ENCODE data around the gene PON1.

PON1 gene

DNA sequence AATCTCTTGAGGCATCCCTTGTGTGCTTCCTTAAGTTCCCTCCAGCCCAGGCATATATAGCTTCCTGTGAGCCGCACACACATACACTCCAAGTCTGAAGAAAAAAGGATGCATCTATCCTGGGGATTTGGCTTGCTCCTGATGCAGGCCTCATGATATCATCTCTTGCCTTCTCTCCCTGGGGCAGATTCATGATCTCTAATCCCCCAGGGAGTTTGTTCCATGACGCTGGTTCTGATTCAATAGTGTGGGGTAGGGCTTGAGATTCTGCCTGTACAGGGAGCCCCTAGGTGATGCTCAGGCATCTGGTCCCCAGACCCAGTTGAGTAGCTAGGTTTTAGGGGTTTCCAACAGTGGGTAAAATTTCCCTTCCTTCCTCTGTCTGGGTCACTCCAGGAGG is 1.5 kb downstream of the PON1 start:
- H3K36me3 ChIP-seq (replicated peaks; ENCODE audit: low read depth, low read length): no peaks in the 10 kb centered on the region
- H3K4me3 ChIP-seq (ENCODE audit: low read length): no peak overlapping the region
- no peaks in the 10 kb centered on the region for H3K27me3 ChIP-seq (ENCODE audit: low read depth, low read length)
- H3K27ac ChIP-seq (ENCODE audit: low read length): no peak overlapping the region
- H3K79me2 ChIP-seq (ENCODE audit: low read length): no peaks in the 10 kb centered on the region
- H4K20me1 ChIP-seq (ENCODE audit: insufficient read depth, low read length): no peaks in the 10 kb centered on the region
- no peak overlapping the region for H3K4me2 ChIP-seq (ENCODE audit: low read length)
- no peak overlapping the region for H3K9ac ChIP-seq (ENCODE audit: low read length)
- no peaks in the 10 kb centered on the region for H3K9me3 ChIP-seq (ENCODE audit: insufficient read depth, low read length)
- no peak overlapping the region for H2AFZ ChIP-seq (ENCODE audit: low read depth, low read length)
- peaks cover 8% of the 10 kb centered on the region; the same call in 1 of the 2 replicates for H3K4me1 ChIP-seq (ENCODE audit: low read length)
- TF ChIP-seq, protein P1, sequence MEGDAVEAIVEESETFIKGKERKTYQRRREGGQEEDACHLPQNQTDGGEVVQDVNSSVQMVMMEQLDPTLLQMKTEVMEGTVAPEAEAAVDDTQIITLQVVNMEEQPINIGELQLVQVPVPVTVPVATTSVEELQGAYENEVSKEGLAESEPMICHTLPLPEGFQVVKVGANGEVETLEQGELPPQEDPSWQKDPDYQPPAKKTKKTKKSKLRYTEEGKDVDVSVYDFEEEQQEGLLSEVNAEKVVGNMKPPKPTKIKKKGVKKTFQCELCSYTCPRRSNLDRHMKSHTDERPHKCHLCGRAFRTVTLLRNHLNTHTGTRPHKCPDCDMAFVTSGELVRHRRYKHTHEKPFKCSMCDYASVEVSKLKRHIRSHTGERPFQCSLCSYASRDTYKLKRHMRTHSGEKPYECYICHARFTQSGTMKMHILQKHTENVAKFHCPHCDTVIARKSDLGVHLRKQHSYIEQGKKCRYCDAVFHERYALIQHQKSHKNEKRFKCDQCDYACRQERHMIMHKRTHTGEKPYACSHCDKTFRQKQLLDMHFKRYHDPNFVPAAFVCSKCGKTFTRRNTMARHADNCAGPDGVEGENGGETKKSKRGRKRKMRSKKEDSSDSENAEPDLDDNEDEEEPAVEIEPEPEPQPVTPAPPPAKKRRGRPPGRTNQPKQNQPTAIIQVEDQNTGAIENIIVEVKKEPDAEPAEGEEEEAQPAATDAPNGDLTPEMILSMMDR (IDR thresholded peaks at IDR 0.05; ENCODE audit: low read depth, low read length): no peak
- TF ChIP-seq EZH2phosphoT487 (IDR thresholded peaks at IDR 0.05; ENCODE audit: low read depth): no peak

DNA sequence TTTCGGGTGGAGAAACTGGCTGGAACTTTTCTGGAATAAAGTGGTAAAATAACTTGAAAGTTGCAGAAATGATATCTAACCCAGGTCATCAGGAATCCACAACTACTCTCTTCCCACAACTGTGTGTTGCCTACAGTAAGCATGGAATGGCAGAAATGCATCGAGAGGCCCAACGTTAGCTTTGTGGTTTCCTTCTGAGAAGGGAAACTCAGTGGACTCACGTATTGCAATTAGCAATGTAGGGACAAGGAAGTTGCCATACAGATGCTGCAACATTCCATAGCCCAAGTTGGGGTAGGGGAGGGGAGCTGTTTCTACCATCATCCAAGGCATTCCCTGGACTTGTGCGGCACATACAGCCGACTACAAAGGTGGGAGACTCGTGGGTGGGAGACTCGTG is 1.9 kb downstream of the PON1 start:
- Histone ChIP-seq H3K27ac (ENCODE audit: low read length) (no peak overlapping the region), H3K4me2 (ENCODE audit: low read length) (no peak overlapping the region), H3K79me2 (ENCODE audit: low read length) (no peaks in the 10 kb centered on the region), H3K4me1 (ENCODE audit: low read length) (peaks cover 8% of the 10 kb centered on the region; the same call in 1 of the 2 replicates), H3K9ac (ENCODE audit: low read length) (no peak overlapping the region), H4K20me1 (ENCODE audit: insufficient read depth, low read length) (no peaks in the 10 kb centered on the region), H3K9me3 (ENCODE audit: insufficient read depth, low read length) (no peaks in the 10 kb centered on the region), H3K36me3 (replicated peaks; ENCODE audit: low read depth, low read length) (no peaks in the 10 kb centered on the region), H3K4me3 (ENCODE audit: low read length) (no peak overlapping the region), H3K27me3 (ENCODE audit: low read depth, low read length) (no peaks in the 10 kb centered on the region), H2AFZ (ENCODE audit: low read depth, low read length) (no peak overlapping the region)
- TF ChIP-seq, protein P1 (IDR thresholded peaks at IDR 0.05; ENCODE audit: low read depth, low read length): no peak
- TF ChIP-seq EZH2phosphoT487 (IDR thresholded peaks at IDR 0.05; ENCODE audit: low read depth): no peak

- H3K79me2 ChIP-seq (ENCODE audit: low read length): no peaks in the 10 kb centered on the region
- H3K27me3 ChIP-seq (ENCODE audit: low read depth, low read length): no peaks in the 10 kb centered on the region
- H2AFZ ChIP-seq (ENCODE audit: low read depth, low read length): no peak overlapping the region
- no peak overlapping the region for H3K4me2 ChIP-seq (ENCODE audit: low read length)
- no peaks in the 10 kb centered on the region for H3K36me3 ChIP-seq (replicated peaks; ENCODE audit: low read depth, low read length)
- H3K9me3 ChIP-seq (ENCODE audit: insufficient read depth, low read length): no peaks in the 10 kb centered on the region
- H3K9ac ChIP-seq (ENCODE audit: low read length): no peak overlapping the region
- H3K27ac ChIP-seq (ENCODE audit: low read length): no peak overlapping the region
- TF ChIP-seq, protein P1 (IDR thresholded peaks at IDR 0.05; ENCODE audit: low read depth, low read length): no peak
- TF ChIP-seq EZH2phosphoT487 (IDR thresholded peaks at IDR 0.05; ENCODE audit: low read depth): no peak
- H4K20me1 ChIP-seq (ENCODE audit: insufficient read depth, low read length): no peaks in the 10 kb centered on the region
- peaks cover 8% of the 10 kb centered on the region; the same call in 1 of the 2 replicates for H3K4me1 ChIP-seq (ENCODE audit: low read length)
- no peak overlapping the region for H3K4me3 ChIP-seq (ENCODE audit: low read length)
Observed at GRCh38 chr7:95321720-95322119, 2.6 kb downstream of the PON1 start.

- H3K79me2 ChIP-seq (ENCODE audit: low read length): no peaks in the 10 kb centered on the region
- H3K27ac ChIP-seq (ENCODE audit: low read length): no peak overlapping the region
- no peak overlapping the region for H2AFZ ChIP-seq (ENCODE audit: low read depth, low read length)
- no peak overlapping the region for H3K4me2 ChIP-seq (ENCODE audit: low read length)
- no peaks in the 10 kb centered on the region for H3K27me3 ChIP-seq (ENCODE audit: low read depth, low read length)
- no peaks in the 10 kb centered on the region for H4K20me1 ChIP-seq (ENCODE audit: insufficient read depth, low read length)
- TF ChIP-seq, protein P1 (IDR thresholded peaks at IDR 0.05; ENCODE audit: low read depth, low read length): no peak
- TF ChIP-seq EZH2phosphoT487 (IDR thresholded peaks at IDR 0.05; ENCODE audit: low read depth): no peak
- H3K9ac ChIP-seq (ENCODE audit: low read length): no peak overlapping the region
- no peaks in the 10 kb centered on the region for H3K36me3 ChIP-seq (replicated peaks; ENCODE audit: low read depth, low read length)
- H3K4me3 ChIP-seq (ENCODE audit: low read length): no peak overlapping the region
- H3K9me3 ChIP-seq (ENCODE audit: insufficient read depth, low read length): no peaks in the 10 kb centered on the region
- H3K4me1 ChIP-seq (ENCODE audit: low read length): peaks cover 12% of the 10 kb centered on the region; the same call in 1 of the 2 replicates
Observed at GRCh38 chr7:95320651-95321050, 3.7 kb downstream of the PON1 start.
